GM12878 (cell line): ENCODE data around the gene MPEG1. TPM values are rescaled to one million over a fixed set of nuclear protein-coding genes. Genes with fewer than 3 reads are reported as not detected.
A peak's percentile ranks its signal among the peaks of the same experiment; 100 is the strongest.

Experiments
- ATF2 ChIP-seq: IDR thresholded peaks from 2 replicates; pipeline ENCODE4 v1.6.1; 2012; ENCODE audit warnings: low read length, inconsistent platforms
- BHLHE40 ChIP-seq, 2 experiments: fragments of 450-650 bp in 1 of 2; IDR thresholded peaks; 2 replicates each; pipeline ENCODE4 v1.6.1; 2011 to 2017; ENCODE audit warnings: low read depth in 2 of 2, borderline replicate concordance in 1 of 2, improper control_type of control experiment in 1 of 2, low read length in 1 of 2, mild to moderate bottlenecking in 1 of 2
- BMI1 ChIP-seq: fragments of 450-650 bp; IDR thresholded peaks from 2 replicates; pipeline ENCODE4 v1.6.1; 2016; ENCODE audit warnings: mild to moderate bottlenecking, moderate library complexity, borderline replicate concordance
- CBX5 ChIP-seq: sonication (generic); IDR thresholded peaks from 2 replicates; pipeline ENCODE4 v1.6.1; 2016; ENCODE audit warnings: low read depth, moderate library complexity, mild to moderate bottlenecking, inconsistent platforms
- DPF2 ChIP-seq: fragments of 450-650 bp; IDR thresholded peaks from 2 replicates; pipeline ENCODE4 v1.6.1; 2017; ENCODE audit warnings: mild to moderate bottlenecking
- E2F4 ChIP-seq: IDR thresholded peaks from 2 replicates; pipeline ENCODE4 v1.6.1; 2012; ENCODE audit warnings: low read depth, low read length, improper control_type of control experiment
- HDAC2 ChIP-seq: fragments of 200-600 bp; sonication (generic); IDR thresholded peaks from 2 replicates; pipeline ENCODE4 v1.6.1; 2017
- IRF5 ChIP-seq: fragments of 450-650 bp; IDR thresholded peaks from 2 replicates; pipeline ENCODE4 v1.6.1; 2017; ENCODE audit warnings: borderline replicate concordance
- JUND ChIP-seq: IDR thresholded peaks from 2 replicates; pipeline ENCODE4 v1.6.1; 2012; ENCODE audit warnings: low read depth, mild to moderate bottlenecking, low read length, improper control_type of control experiment, moderate library complexity
- MTA2 ChIP-seq: fragments of 450-650 bp; IDR thresholded peaks from 2 replicates; pipeline ENCODE4 v1.6.1; 2016; ENCODE audit warnings: low read depth, mild to moderate bottlenecking, moderate library complexity
- POLR2A ChIP-seq: IDR thresholded peaks from 2 replicates; pipeline ENCODE4 v1.6.1; 2011; ENCODE audit warnings: low read depth, mild to moderate bottlenecking, low read length
- RCOR1 ChIP-seq: conservative IDR thresholded peaks from 2 replicates; pipeline ENCODE4 v1.6.1; 2012; ENCODE audit warnings: low read depth, low read length, improper control_type of control experiment
- SIX5 ChIP-seq: IDR thresholded peaks from 2 replicates; pipeline ENCODE4 v1.6.1; 2011; ENCODE audit warnings: mild to moderate bottlenecking, low read depth, low read length, moderate library complexity; ENCODE audit not compliant: severe bottlenecking
- SMAD1 ChIP-seq: fragments of 450-650 bp; IDR thresholded peaks from 2 replicates; pipeline ENCODE4 v1.6.1; 2018; ENCODE audit warnings: mild to moderate bottlenecking, low read depth; ENCODE audit not compliant: partially characterized antibody
- SMAD5 ChIP-seq: IDR thresholded peaks from 2 replicates; pipeline ENCODE4 v1.6.1; 2016; ENCODE audit warnings: antibody characterized with exemption, low read depth
- SREBF2 ChIP-seq: IDR thresholded peaks from 2 replicates; pipeline ENCODE4 v1.6.1; 2012; ENCODE audit warnings: mild to moderate bottlenecking, low read length
- TBL1XR1 ChIP-seq: IDR thresholded peaks from 2 replicates; pipeline ENCODE4 v1.6.1; 2012; ENCODE audit warnings: low read depth, low read length, improper control_type of control experiment
- TCF7 ChIP-seq: IDR thresholded peaks from 2 replicates; pipeline ENCODE4 v1.6.1; 2014; ENCODE audit warnings: antibody characterized with exemption, borderline replicate concordance
- USF2 ChIP-seq: IDR thresholded peaks from 2 replicates; pipeline ENCODE4 v1.6.1; 2011; ENCODE audit warnings: low read depth, low read length, improper control_type of control experiment, borderline replicate concordance
- ZBTB4 ChIP-seq: fragments of 450-650 bp; formaldehyde crosslinking; IDR thresholded peaks from 2 replicates; pipeline ENCODE4 v1.4.0; 2022; ENCODE audit warnings: mild to moderate bottlenecking, moderate library complexity
- ZNF24 ChIP-seq: fragments of 450-650 bp; IDR thresholded peaks from 2 replicates; pipeline ENCODE4 v1.6.1; 2017; ENCODE audit warnings: antibody characterized with exemption, mild to moderate bottlenecking
- ZNF384 ChIP-seq: IDR thresholded peaks from 2 replicates; pipeline ENCODE4 v1.6.1; 2012; ENCODE audit warnings: low read depth, mild to moderate bottlenecking, low read length, improper control_type of control experiment, borderline replicate concordance
- ZZZ3 ChIP-seq: IDR thresholded peaks from 2 replicates; pipeline ENCODE4 v1.6.1; 2011; ENCODE audit warnings: low read depth; ENCODE audit not compliant: control insufficient read depth, insufficient read length
- polyA plus RNA-seq, 11 experiments: library from polyadenylated mRNA; depleted of rRNA in 4 of 11; unstranded in 6 of 11; stranded (reverse) in 5 of 11; fragments of >200 nt; fragmentation: Nextera tagmentation in 4 of 11; fragmentation: Illumina TruSeq in 1 of 11; extraction: Ambion mirVana in 4 of 11; extraction: Trizol in 1 of 11; gene quantifications; 1 replicate in 1 of 11; 2 replicates in 10 of 11; pipeline versions ENCODE4 v1.2.1 to v1.2.3, GENCODE V29; 2011 to 2016; ENCODE audit warnings: inconsistent platforms in 2 of 11, missing spikeins in 2 of 11, low read depth in 1 of 11
- total RNA-seq, 4 experiments: library from RNA; depleted of rRNA in 3 of 4; stranded (reverse); fragments of >200 nt in 3 of 4; fragmentation: Illumina TruSeq in 1 of 4; extraction: Trizol in 1 of 4; gene quantifications; 2 replicates each; pipeline versions ENCODE4 v1.2.1 to v1.2.3, GENCODE V29; 2013 to 2021

MPEG1 gene
- total and polyA plus RNA-seq, 10 of the 15 experiments (the other 5 are each of a cell fraction or from before 2014, with no cell fraction given) = 1.3 to 15.6 (median 11.7) TPM; not detected in 1

GRCh38 chr11:59216641-59217564 is 4.2 kb upstream of the MPEG1 start (continued):
- TF ChIP-seq E2F4 = 0 out of 2 replicates have a peak, but pooled peaks have one; percentile 41
- TF ChIP-seq TCF7 = peak; percentile 82
- no peak for TF ChIP-seq USF2
- TF ChIP-seq TBL1XR1 = peak; percentile 97
- TF ChIP-seq SMAD1 = peak; percentile 96
- peak; percentile 99 for TF ChIP-seq DPF2
- TF ChIP-seq CBX5 = peak; percentile 96
- no peak for TF ChIP-seq SMAD5
- peak; percentile 93; the same call in 1 of the 2 replicates for TF ChIP-seq RCOR1
- peak; percentile 80 for TF ChIP-seq JUND
- peak; percentile 93 for TF ChIP-seq BMI1
- TF ChIP-seq ZZZ3 = no peak
- TF ChIP-seq SREBF2 = no peak; the same call in 1 of the 2 replicates
- no peak for TF ChIP-seq IRF5
- no peak for TF ChIP-seq SIX5
- peak; percentile 99 for TF ChIP-seq ATF2
- TF ChIP-seq ZBTB4 (CRISPR knock-in tag) = no peak
- no peak for TF ChIP-seq POLR2A
- peak; percentile 98 for TF ChIP-seq MTA2
- TF ChIP-seq ZNF24 = peak; percentile 61; the same call in 1 of the 2 replicates
- TF ChIP-seq ZNF384 = 0 out of 2 replicates have a peak, but pooled peaks have one; percentile 5
- TF ChIP-seq HDAC2 = no peak
- TF ChIP-seq BHLHE40 (IDR thresholded peaks at IDR 0.05; ENCODE audit: borderline replicate concordance in 1 of 2, low read depth in 2 of 2, low read length in 1 of 2) = peak; percentile 99
